Suprapubic skin (tissue), 4 donors: ENCODE results near the gene CYP26B1. TPM values are rescaled to one million over a fixed set of nuclear protein-coding genes. Genes with fewer than 3 reads are reported as not detected.

ENCODE experiments used
- DNase-seq, 2 donors: peaks; one replicate each; pipeline ENCODE4 v3.0.0-alpha.2; 2019; ENCODE audit warnings: low spot score in 2 of 2
- H3K27ac ChIP-seq: fragments of 200-600 bp; sonication (generic); one replicate; pipeline ENCODE4 v1.5.1; 2019
- H3K27me3 ChIP-seq: fragments of 200-600 bp; sonication (generic); one replicate; pipeline ENCODE4 v1.5.1; 2019
- H3K36me3 ChIP-seq: fragments of 200-600 bp; sonication (generic); one replicate; pipeline ENCODE4 v1.5.1; 2019
- H3K4me1 ChIP-seq: fragments of 200-600 bp; sonication (generic); one replicate; pipeline ENCODE4 v1.5.1; 2019
- H3K4me3 ChIP-seq: fragments of 200-600 bp; sonication (generic); one replicate; pipeline ENCODE4 v1.5.1; 2019; ENCODE audit warnings: mild to moderate bottlenecking
- H3K9me3 ChIP-seq: fragments of 200-600 bp; sonication (generic); one replicate; pipeline ENCODE4 v1.5.1; 2019
- CTCF ChIP-seq, 2 donors: fragments of 200-600 bp in 1 of 2; fragments of 450-650 bp in 1 of 2; sonication (generic) in 1 of 2; IDR thresholded peaks; one replicate each; pipeline ENCODE4 v1.5.1; 2016 to 2019; ENCODE audit warnings: antibody characterized with exemption in 2 of 2, mild to moderate bottlenecking in 1 of 2, moderate library complexity in 1 of 2
- EP300 ChIP-seq: sonication (generic); formaldehyde crosslinking; IDR thresholded peaks from one replicate; pipeline ENCODE4 v1.6.1; 2017; ENCODE audit warnings: antibody characterized with exemption
- POLR2A ChIP-seq, 2 donors: fragments of 450-650 bp; IDR thresholded peaks; one replicate each; pipeline ENCODE4 v1.6.1; 2017; ENCODE audit warnings: antibody characterized with exemption in 2 of 2, mild to moderate bottlenecking in 2 of 2, moderate library complexity in 2 of 2
- POLR2AphosphoS5 ChIP-seq, 3 donors: sonication (generic); formaldehyde crosslinking; IDR thresholded peaks; one replicate each; pipeline ENCODE4 v1.6.1; 2017; ENCODE audit warnings: antibody characterized with exemption in 3 of 3
- WGBS: methylation state at CpG from one replicate; pipeline ENCODE4 v1.1.5; 2018; 5-methylcytosine and 5-hydroxymethylcytosine counted together
- total RNA-seq, 4 donors: library from RNA; depleted of rRNA; stranded (reverse); fragments of >200 nt; gene quantifications; one replicate each; pipeline ENCODE4 v1.1.0, GENCODE V29; 2016

The CYP26B1 gene
- total RNA-seq, 4 donors from 2014 or later, result 53.3 to 83.3 (median 67.7) TPM

- Histone ChIP-seq H3K9me3 (no peaks in the 10 kb centered on the region), H3K36me3 (no peaks in the 10 kb centered on the region), H3K27me3 (peaks cover 78% of the 10 kb centered on the region), H3K27ac (no peak overlapping the region), H3K4me3 (peak overlapping the region; percentile 64), H3K4me1 (peaks cover 56% of the 10 kb centered on the region)
- WGBS, result 2% methylated on average over 22 of the region's 45 CpGs
- peak in 1 of 2 donors; percentile 71 for DNase-seq
- TF ChIP-seq CTCF (IDR thresholded peaks at IDR 0.05), result no peak
- no peak for TF ChIP-seq POLR2A (IDR thresholded peaks at IDR 0.05)
- TF ChIP-seq EP300, result no peak
- no peak for TF ChIP-seq POLR2AphosphoS5 (IDR thresholded peaks at IDR 0.05)
Observed at GRCh38 chr2:72149556-72150156, 2.0 kb upstream of the CYP26B1 start.

DNA sequence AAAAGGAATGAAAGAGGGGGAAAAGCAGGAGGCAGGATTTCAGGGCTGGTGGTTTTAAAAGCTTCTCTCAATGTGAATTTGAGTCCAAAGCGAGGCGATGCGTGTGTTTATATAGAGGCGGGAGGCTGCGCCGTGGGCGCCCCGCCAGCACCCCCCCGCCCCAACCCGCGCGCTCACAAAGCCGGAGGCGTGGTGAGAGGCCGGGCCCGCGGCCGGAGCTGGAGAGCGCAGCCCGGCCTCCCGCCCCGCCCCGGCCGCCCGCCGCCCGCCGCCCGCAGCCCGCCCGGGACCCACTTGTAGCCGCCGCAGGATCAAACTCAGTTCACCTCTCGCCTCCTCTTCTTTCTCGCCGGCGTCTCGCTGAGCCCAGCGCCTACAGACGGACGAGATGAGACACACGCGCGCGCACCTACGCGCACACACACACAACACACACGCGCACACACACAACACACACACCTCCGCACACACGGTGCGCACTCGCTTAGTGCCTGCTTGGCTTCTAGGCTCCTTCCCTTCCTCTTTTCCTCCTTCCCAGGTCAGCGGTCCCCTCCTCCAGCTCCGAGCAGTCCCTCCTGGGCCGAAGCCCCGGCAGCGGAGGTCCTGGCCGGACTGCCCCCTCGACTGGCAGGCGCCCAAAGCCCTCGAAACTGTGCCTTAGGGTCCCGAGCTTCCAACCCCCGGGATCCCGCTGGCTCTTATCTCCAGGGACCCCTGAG lies 1.3 kb upstream of the CYP26B1 start:
- no peaks in the 10 kb centered on the region for H3K36me3 ChIP-seq
- H3K4me1 ChIP-seq, result peaks cover 63% of the 10 kb centered on the region
- under 1% methylated on average over 46 of the region's 65 CpGs for WGBS
- no peak overlapping the region for H3K27ac ChIP-seq
- peak overlapping the region; percentile 64 for H3K4me3 ChIP-seq
- TF ChIP-seq POLR2A (IDR thresholded peaks at IDR 0.05) (peak in 1 of 2 donors; percentile 13), CTCF (IDR thresholded peaks at IDR 0.05) (no peak), EP300 (no peak)
- H3K9me3 ChIP-seq, result no peaks in the 10 kb centered on the region
- H3K27me3 ChIP-seq, result peaks cover 79% of the 10 kb centered on the region
- peak in 1 of 2 donors; percentile 64 for DNase-seq

- peak in 1 of 2 donors; percentile 55 for DNase-seq
- peaks cover 76% of the 10 kb centered on the region for H3K27me3 ChIP-seq
- peak overlapping the region; percentile 35 for H3K27ac ChIP-seq
- peak overlapping the region; percentile 64 for H3K4me3 ChIP-seq
- H3K9me3 ChIP-seq, result no peaks in the 10 kb centered on the region
- H3K4me1 ChIP-seq, result peaks cover 71% of the 10 kb centered on the region
- TF ChIP-seq POLR2A (IDR thresholded peaks at IDR 0.05), result no peak
- no peak for TF ChIP-seq POLR2AphosphoS5 (IDR thresholded peaks at IDR 0.05)
- no peak for TF ChIP-seq EP300
- TF ChIP-seq CTCF (IDR thresholded peaks at IDR 0.05), result no peak
- 1% methylated on average over 33 of the region's 68 CpGs for WGBS
- no peaks in the 10 kb centered on the region for H3K36me3 ChIP-seq
Observed at GRCh38 chr2:72148003-72148836, 558 bp upstream of the CYP26B1 start.

DNA sequence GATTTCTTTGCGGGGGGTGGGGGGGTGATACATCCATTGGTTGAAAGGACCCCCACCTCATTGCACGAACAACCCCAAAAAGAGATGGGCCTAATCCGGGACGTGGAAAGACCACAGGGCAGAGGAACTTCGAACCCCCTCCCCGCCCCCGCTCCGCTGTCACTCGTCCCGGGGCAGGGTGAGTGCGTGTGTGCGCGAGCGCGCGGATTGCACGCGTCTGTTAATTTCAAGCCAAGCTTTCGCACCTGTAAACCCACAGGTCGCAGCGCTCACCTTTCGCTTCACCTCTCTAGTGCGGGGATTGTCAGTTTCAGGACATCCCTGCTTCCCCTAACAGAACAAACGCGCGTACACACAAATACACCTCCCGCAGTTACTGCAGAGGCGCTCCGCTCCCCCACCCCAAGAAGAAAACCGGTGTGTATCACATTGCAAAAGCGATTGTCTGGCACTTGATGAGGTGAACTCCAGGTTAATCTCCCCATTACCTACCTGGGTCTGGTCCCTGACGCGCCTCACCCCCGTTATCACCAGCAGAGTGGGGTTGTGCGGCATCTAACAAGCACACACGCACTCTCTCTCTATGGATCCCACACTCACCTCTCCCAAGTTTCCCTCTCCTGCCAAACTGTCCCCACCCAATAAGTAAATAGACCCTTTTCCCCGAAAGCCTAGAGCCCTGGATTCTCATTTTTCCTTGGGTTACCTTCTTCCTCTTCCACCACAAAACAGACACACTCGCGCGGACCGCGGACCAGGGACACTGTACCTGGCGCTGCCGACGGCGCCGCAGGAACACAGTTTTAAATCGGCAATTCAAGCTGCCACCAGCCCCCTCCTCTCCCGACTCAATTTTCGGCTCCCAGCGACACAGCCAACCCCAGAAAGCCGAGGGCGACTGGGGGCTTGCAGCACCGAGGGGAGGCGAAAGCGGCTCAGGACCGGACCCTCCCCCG lies 1.0 kb downstream of the CYP26B1 start:
- Histone ChIP-seq H3K4me1 (peaks cover 87% of the 10 kb centered on the region), H3K36me3 (no peaks in the 10 kb centered on the region), H3K27ac (peak overlapping the region; percentile 35), H3K9me3 (no peaks in the 10 kb centered on the region), H3K27me3 (peaks cover 68% of the 10 kb centered on the region), H3K4me3 (peak overlapping the region; percentile 64)
- no peak for TF ChIP-seq CTCF (IDR thresholded peaks at IDR 0.05)
- TF ChIP-seq EP300, result no peak
- TF ChIP-seq POLR2A (IDR thresholded peaks at IDR 0.05), result no peak
- no peak for TF ChIP-seq POLR2AphosphoS5 (IDR thresholded peaks at IDR 0.05)
- peak in 1 of 2 donors; percentile 64 for DNase-seq
- whole genome bisulfite sequencing, result 9% methylated on average over 49 of the region's 58 CpGs
